Measurements from ENCODE around the gene PLPP4. TPM values are rescaled to one million over a fixed set of nuclear protein-coding genes. Genes with fewer than 3 reads are reported as not detected.

The PLPP4 gene
- total RNA-seq (2022; extraction: Qiagen RNA extraction): 0.06 to 0.16 TPM (median 0.10 TPM) in 4 of 5 replicates, not detected in the other

GRCh38 chr10:120456626-120457430, at the start of gene PLPP4:
TSS of gene PLPP4 (plus strand) at chr10:120457227. CDS start at chr10:120457306, 79 bp downstream.

All from A549 treated with AZD2906 at 1 μM for 4 hours (cell line).